HG03460 (cell line): ENCODE measurements around the gene SEMA6D.

ENCODE experiments used
- ATAC-seq: cut with Tn5 transposase; IDR thresholded peaks from one replicate; pipeline ENCODE4 v1.9.1; 2021; ENCODE audit not compliant: unreplicated experiment

SEMA6D gene

GRCh38 chr15:47786371-47786770, 69.1 kb downstream of the SEMA6D start:
- no peak for ATAC-seq

- ATAC-seq: no peak
Observed at GRCh38 chr15:47787875-47788274, 70.6 kb downstream of the SEMA6D start.

DNA sequence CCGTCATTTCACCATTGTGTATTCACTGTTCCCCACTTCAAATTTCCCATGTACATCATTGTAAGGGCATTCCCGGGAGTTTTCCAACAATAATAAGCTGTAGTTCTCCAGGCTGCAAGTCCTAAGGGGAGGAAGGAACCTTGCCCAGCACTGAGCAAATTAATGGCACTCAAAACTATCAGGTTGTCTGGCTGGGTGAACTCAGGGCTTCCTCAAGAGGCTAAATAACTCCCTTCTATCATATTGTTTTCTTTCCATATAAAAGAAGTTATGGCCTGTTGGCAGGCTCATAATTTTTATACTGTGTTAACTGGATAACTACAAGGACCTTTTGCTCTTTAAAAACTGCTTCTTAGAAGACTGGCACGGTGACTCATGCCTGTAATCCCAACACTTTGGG, 71.4 kb downstream of the SEMA6D start:
- ATAC-seq: no peak

- no peak for ATAC-seq
Observed at GRCh38 chr15:47791161-47791560, 73.9 kb downstream of the SEMA6D start.

DNA sequence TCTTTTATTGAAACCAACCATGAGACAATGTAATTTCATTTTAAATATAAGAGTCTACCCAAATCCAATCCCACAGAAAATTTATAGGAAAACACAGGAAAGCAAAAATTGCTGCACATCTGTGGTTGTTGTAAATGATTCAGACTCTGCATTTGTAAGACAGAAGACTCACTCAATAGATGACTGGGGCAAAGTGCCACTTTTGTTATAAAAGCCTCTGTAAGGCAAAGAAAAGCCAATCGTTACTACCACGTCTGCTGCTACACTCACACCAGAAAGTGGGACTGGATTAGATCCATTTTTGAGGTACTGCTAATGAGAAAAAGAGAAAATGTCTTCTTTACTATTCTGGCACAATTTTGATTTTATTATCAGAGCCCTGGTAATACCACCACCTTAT, 74.9 kb downstream of the SEMA6D start:
- no peak for ATAC-seq

DNA sequence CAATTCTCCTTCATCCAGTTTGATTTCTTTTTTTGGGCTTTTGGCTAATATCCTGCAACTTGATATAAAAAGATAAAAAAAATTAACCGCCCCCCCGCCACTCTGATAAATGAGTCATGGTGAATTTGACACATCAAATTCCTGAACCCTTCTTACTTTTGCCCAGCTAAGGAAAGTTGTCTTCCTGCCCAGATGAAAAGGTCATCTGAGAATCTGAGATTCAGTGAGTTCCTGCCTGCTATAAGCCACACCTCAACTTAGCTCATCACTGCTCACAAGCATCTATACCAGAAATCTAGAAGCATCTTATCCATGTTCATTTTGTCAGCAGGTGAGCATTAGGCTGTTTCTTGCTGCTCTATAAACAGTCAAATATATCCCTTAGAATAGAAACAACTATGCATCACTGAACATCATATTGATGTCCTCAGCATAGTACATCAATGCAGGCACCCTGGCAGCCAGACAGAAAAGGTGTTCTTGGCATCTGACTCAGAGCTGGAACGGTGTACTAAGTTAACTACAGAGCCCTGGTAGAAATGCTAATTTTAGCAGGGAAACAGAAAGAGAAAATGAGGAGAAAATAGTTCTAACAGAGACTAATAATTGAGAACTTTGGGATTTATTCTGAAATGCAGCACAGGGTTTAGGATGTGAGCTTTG, 77.1 kb downstream of the SEMA6D start:
- no peak for ATAC-seq

- no peak for ATAC-seq
Observed at GRCh38 chr15:47795864-47796263, 78.6 kb downstream of the SEMA6D start.

GRCh38 chr15:47796339-47796738, 79.0 kb downstream of the SEMA6D start:
- no peak for ATAC-seq

DNA sequence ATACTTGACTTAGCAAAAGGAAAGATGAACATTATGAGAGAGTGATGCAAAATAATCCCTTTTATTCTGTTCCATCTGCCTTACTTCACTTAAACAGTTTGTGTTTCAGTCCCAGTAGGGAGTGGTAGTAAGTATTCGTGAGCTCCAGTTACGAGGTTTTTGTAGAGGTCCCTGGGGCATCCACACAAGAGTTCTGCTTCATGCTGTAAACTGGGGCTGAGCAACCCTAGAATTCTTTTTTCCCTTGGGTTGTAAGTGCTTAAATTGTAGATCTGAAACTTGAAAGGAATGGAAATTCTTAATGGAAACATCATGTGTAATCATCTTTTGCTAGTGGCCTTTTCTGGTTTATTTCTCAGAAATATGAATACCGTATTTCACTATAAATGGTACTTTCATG, 79.5 kb downstream of the SEMA6D start:
- no peak for ATAC-seq

- no peak for ATAC-seq
Observed at GRCh38 chr15:47801522-47801921, 84.2 kb downstream of the SEMA6D start.

DNA sequence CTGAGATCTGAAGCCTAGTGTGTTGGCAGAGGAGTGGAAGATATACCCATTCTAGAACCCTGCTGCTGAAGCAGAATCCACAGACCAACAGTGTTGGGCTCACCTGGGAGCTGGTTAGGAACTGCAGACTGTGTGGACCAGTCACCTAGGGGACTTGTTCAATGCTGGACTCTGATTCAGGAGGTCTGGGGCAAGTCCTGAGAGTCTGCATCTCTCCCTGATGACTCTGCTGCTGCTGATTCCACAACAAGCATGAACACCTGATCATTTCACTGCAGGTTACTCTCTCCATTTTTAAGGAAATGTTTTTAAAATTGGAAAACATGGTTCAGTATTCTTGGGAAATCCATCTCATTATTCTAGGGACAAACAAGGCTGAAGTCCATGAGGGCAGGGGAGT, 84.9 kb downstream of the SEMA6D start:
- ATAC-seq: no peak

DNA sequence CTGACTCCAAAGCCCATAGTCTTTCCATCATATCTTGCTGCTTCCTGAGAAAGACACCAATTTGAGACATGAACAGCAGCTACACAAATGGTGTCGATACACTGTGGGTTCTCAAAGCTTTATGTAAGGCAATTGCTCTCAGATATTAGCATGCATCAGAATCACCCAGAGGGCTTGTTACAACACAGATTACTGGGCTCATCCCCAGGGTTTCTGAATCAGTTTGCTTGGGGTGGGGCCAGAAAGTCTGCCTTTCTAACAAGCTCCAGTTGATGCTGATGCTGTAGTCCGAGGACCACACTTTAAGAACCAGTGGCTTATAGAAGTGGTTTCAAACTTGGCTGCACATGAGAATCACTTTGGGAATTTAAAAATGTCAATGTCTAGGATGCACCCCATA, 86.5 kb downstream of the SEMA6D start:
- ATAC-seq: no peak

DNA sequence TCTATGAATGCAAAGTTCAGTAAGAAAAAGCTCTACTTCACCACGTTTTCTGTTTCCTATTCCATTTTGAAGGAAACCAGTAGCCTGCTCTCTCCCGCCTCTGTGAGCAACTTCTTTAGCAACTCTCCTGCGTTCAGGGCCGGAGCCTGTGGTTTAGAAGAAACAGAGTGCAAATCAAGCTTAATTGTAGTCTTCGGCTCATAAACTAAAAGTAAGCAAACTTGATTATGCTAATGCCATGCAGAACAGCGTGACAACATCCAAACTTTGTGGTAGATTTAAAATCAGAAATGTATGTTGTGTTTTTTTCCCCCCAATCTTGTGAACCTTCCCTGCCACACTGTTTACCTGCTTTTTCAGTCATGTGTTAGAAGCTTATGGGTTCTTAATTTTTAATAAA, 87.4 kb downstream of the SEMA6D start:
- no peak for ATAC-seq

- ATAC-seq: no peak
Observed at GRCh38 chr15:47806008-47806407, 88.7 kb downstream of the SEMA6D start.

GRCh38 chr15:47811172-47811571, 93.9 kb downstream of the SEMA6D start:
- ATAC-seq: no peak

DNA sequence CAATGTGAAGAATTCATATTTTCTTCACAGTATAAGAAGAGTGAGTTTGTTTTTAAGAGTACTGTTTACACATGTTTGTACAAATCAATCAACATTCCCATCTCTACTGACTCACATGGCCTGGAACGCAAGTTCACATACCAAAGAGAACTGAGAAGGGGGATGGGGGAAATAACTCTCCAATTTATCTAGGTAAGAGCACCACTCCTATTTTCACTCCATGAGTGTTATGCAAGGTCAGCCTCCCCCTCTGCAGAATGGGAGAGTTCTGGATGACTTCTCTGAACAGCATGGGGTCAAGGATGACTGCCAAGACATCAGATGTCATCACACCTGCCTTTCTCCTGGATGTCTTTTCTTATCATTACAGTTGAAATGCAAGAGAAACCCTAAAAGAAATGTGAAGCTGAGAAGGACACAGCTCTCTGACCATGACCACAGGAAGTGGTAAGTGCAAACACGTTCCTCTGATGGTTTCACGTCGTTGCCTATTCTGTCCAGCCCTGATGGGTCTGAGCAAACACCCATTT, 95.2 kb downstream of the SEMA6D start:
- peak; percentile 69 for ATAC-seq

DNA sequence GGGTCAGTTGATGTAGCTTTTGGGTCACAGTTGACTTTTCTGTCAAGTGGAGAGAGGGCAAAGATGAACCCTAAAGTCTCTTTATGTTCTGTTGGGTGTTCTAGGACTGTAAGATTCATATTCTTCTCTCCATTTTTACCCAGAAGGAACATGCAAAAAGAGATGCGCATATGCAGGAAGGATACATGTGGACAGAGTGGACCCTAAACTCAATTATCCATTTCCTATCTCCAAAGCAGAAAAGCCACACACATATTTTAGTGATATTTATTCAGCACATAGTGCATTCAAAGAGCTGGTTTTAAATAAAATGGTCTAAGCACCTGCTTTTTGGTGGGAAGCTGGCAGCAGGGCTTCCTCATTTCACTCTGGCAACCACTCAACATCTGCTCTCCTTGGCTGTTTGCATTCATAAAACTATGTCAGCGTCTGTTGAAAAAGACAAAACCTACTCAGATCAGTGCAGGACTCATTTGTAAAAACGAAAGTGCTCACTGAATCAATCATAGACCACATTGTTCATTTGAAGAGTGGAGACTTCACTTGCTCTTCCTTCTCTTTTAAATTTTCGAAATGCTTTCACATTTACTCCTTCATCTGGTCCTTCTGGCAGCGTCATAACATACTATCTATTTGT, 96.6 kb downstream of the SEMA6D start:
- peak; percentile 88 for ATAC-seq

DNA sequence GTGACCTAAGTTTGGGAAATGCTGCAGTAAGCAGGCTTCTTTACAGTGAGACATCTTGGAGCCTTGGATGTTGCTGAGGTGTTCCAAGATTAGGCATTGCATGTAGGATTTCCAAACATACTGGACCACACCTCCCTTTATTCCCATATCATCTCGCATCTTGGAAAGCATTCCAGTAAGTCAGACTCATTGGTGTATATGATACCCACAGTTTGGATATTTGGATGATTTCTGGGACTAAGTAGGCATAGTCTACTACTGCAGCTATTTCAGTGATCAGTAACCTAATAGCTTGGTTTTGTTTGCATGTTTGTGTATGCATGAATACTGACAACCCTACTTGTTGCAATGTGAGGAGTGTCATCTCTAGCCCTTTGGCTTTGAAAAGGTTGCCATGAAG, 97.3 kb downstream of the SEMA6D start:
- ATAC-seq: no peak

DNA sequence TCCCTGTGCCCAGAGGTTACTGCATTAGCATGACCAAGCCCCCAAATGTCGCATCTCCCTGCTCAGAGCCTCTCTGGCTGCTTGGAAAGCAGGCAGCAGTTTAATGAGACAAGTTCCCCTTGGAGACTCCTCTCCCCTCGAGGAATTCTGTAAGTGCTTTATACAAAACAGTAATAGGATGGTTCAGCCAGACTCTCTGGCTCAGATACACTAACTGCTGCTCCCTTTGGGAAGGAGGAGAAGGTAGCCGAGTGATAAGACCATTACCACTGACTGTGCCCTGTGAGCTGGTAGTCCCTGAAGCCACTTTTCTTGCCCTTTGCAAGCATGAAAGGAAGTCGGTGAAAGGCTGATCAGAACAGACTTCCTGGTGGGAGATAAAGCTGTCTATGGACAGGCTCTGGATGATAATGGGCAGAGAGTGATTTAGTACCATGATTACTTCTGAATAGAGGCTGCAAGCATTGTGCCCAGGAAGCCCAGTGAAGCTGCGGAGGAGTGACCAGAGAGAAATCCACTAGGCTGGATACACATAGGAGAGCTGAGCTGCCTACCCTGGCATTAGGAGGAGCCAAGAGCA, 100.8 kb downstream of the SEMA6D start:
- ATAC-seq: no peak

- ATAC-seq: no peak
Observed at GRCh38 chr15:47819158-47819557, 101.9 kb downstream of the SEMA6D start.

- ATAC-seq: no peak
Observed at GRCh38 chr15:47820057-47820746, 102.9 kb downstream of the SEMA6D start.
